GM12872 (cell line): ENCODE measurements around the gene ARMC2.

Source experiments
- TF ChIP-seq, protein P1 (sequence below): IDR thresholded peaks from 3 replicates; pipeline ENCODE4 v1.5.1; 2011; ENCODE audit warnings: low read depth, mild to moderate bottlenecking, low read length, moderate library complexity; ENCODE audit not compliant: insufficient read depth

ARMC2 gene

DNA sequence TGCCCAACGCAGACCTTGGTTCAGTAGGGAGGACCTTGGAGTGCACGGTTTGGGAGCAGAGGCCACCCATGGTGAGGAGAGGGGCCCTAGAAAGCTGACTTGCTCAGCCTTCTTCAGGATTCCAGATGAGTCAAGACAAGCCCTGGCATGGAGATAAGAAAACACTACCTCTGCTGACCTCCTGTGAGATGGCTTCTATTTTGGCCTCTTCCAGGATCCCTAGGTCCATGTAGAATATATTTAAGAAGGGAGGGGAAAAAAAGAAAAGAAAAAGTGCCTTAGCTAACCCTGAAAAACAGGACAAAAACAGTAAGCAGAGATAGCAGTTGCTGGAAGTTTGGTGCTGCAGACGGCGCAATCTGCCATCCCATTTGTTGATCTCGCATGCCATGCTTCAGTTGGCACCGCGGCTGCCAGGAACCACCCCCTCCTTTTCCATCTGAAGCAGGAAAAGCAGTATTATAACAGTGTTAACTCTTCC is 100.0 kb downstream of the ARMC2 start:
- TF ChIP-seq, protein P1, sequence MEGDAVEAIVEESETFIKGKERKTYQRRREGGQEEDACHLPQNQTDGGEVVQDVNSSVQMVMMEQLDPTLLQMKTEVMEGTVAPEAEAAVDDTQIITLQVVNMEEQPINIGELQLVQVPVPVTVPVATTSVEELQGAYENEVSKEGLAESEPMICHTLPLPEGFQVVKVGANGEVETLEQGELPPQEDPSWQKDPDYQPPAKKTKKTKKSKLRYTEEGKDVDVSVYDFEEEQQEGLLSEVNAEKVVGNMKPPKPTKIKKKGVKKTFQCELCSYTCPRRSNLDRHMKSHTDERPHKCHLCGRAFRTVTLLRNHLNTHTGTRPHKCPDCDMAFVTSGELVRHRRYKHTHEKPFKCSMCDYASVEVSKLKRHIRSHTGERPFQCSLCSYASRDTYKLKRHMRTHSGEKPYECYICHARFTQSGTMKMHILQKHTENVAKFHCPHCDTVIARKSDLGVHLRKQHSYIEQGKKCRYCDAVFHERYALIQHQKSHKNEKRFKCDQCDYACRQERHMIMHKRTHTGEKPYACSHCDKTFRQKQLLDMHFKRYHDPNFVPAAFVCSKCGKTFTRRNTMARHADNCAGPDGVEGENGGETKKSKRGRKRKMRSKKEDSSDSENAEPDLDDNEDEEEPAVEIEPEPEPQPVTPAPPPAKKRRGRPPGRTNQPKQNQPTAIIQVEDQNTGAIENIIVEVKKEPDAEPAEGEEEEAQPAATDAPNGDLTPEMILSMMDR, result no peak

DNA sequence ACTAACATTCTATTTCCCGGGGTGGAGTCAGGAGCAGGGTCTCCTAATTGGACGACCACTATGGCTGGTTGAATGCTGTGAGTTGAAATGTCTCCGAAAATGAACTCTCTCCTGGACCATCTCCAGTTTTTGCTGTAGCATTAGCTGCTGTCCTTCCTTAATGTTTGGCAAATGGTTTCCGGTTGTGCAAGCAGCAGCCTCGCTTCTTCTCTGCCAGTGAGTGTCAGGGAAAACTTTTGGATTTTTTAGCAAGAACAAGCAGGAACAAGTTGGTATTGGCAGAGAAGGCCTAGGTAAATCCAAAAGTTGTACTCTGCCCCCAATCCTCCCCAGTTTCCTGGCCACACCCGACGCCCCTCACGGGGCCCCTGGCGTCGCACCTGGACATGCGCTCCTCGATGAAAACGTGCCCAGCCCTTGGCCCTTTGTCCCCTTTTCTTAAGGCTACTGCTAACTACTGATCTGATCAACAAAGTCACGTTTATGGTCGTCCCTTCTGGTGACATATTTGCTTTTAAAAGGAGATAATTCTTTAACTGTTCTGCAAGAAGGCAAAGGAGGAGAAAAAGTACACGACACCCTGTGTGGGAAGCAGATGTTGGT is 103.2 kb downstream of the ARMC2 start:
- TF ChIP-seq, protein P1, result no peak

DNA sequence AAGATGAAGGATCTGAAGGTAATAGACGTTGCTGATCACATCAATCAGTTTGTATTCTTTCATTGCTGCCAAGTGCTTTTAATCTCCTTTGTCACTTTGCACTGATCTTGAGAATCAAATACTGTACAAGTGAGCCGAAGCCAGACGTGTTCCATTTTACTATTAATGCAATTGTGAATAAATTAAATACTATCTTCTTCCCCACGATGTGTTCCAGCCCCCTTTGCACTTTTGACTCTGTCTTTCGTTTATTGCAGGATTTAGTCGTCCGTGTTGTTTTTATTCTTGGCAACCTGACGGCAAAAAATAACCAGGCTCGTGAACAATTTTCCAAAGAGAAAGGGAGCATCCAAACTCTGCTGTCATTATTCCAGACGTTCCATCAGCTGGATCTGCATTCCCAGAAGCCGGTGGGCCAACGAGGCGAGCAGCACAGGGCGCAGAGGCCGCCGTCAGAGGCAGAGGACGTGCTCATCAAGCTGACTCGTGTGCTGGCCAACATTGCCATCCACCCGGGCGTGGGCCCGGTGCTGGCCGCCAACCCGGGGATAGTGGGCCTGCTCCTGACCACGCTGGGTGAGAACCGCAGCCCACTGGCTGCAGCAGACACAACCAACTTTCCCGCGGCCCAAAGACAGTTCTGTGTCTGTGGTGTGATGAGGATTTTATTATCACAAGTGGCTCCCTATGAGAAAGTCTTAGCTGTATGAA is 104.7 kb downstream of the ARMC2 start:
- TF ChIP-seq, protein P1, result no peak

DNA sequence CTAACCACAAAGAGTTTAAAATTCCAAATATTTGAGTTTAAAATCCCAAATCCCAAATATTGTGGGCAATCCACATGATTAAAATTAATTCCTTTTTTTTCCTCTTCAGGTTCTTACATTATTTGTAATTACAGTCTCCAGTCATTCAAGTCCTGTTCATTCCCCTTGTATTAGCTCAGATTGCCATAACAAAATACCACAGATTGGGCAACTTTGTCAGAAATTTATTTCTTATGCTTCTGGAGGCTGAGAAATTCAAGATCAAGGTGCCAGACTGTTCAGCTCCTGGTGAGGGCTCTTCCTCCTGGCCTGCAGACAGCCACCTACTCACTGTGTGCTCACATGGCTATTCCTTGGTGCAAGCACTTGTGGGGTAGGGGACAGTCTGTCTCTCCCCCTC is 105.5 kb downstream of the ARMC2 start:
- TF ChIP-seq, protein P1, result no peak

DNA sequence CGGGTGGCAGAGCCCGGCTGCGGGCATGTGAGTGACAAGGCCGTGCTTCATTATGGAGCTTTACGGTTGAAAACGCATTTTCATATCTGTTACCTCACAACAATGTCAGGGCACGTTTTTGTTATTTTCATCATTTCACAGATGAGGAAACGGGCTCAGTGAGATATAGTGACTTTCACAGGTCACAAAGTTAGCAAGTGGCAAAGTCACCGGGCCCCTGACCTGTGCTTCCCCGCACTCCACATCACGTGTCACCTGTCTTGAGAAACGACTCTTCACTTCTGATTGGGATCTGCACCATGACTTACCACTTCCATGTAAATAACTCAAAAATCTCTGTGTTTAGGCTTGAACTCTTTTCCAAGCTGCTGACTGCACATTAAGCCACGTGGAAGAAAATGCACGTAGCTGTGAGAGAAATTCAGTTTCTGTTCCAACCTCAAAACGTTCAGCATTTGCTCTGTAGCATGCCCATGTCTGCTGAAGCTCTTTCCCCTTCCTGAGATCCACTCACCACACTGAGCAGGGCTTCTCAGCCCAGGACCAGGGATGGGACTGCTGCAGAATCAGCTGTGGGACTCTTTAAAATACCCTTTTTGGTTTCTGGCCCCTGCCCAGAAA is 107.2 kb downstream of the ARMC2 start:
- TF ChIP-seq, protein P1, result no peak

DNA sequence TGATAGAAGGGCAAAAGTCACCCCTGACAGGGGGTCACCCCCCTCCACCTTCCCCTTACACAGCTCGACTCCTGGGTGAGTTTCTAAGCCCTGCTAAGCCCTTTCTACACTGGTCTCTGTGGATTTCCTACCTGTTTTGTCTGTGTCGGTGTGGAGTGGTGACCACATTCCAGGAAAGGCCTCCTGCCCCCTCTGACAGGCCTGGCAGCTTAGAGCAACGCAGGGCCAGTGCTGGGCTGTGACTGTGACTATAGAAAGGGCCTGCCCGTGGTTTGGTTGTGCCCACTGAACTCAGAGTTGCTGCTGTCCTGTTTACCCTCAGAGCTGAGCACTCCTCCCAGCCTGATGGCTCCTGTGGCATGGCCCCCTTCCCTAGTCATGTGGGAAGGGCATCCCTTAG is 109.0 kb downstream of the ARMC2 start:
- TF ChIP-seq, protein P1, result no peak

DNA sequence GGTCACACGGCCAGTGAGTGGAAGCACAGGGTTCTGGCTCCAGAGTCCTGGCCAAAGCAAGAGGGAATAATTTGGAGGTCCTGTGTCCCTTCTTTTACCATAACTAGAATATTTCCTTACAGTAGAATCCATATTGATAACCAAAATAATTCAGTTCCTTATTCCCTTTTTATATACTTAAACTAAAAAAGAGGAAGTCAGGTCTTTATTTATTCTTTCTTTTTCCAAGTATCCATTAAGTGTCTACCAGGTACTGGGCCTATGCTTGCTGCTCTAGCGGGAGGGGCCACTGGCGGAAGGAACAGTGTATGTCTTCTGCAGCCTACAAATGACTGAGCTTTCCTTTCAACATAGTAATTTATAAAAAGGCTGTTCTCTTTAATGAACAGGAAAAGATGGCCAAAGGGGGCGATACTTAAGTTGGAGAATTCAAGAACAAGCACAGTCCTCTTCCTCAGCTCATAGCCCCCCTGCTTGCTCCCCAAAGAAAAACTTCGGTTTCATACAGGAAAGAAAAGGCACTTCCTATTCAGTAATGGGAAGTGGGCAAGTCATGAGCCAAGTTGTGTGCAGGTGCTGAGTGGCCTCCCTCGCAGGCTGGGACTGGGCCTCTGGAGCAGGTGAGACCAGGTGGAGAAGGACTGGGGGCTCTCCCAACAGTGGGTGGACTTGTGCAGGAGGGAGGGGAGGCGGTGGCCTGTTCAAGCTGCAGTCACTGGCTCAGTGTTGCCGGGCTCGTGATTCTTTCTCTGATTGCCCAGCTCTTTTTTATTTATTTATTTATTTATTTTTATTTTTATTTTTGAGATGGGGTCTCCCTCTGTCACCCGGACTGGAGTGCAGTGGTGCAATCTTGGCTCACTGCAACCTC is 110.9 kb downstream of the ARMC2 start:
- TF ChIP-seq, protein P1, result no peak
